HuH-7 (cell line): ENCODE data around the gene SIAH2.

Experiments
- DNase-seq: peaks from one replicate; pipeline ENCODE4 v3.0.0; 2011; ENCODE audit warnings: low spot score

SIAH2 gene

GRCh38 chr3:150775001-150775599, 12.1 kb upstream of the SIAH2 start:
- DNase-seq: no peak

- DNase-seq: no peak
These were observed 10.7 kb upstream of the SIAH2 start for GRCh38 chr3:150773616-150774192.

GRCh38 chr3:150771600-150771999, 8.6 kb upstream of the SIAH2 start:
- peak; percentile 44 for DNase-seq

- no peak for DNase-seq
These were observed 7.7 kb upstream of the SIAH2 start for GRCh38 chr3:150770681-150771080.

GRCh38 chr3:150766742-150767141, 3.8 kb upstream of the SIAH2 start:
- no peak for DNase-seq

GRCh38 chr3:150765949-150766720, 3.2 kb upstream of the SIAH2 start:
- DNase-seq: no peak

GRCh38 chr3:150764967-150765366, 2.0 kb upstream of the SIAH2 start:
- DNase-seq: no peak

- no peak for DNase-seq
These were observed 1.6 kb upstream of the SIAH2 start for GRCh38 chr3:150764566-150764965.

GRCh38 chr3:150763841-150764483, 993 bp upstream of the SIAH2 start:
- DNase-seq: peak; percentile 44

GRCh38 chr3:150762662-150763121, 277 bp downstream of the SIAH2 start:
- no peak for DNase-seq

- no peak for DNase-seq
These were observed 923 bp downstream of the SIAH2 start for GRCh38 chr3:150761831-150762661.

- DNase-seq: no peak
These were observed 2.4 kb downstream of the SIAH2 start for GRCh38 chr3:150760431-150761200.

- no peak for DNase-seq
These were observed 3.0 kb downstream of the SIAH2 start for GRCh38 chr3:150759947-150760346.

GRCh38 chr3:150759319-150759718, 3.6 kb downstream of the SIAH2 start:
- DNase-seq: no peak

- DNase-seq: no peak
These were observed 5.2 kb downstream of the SIAH2 start for GRCh38 chr3:150757768-150758167.

GRCh38 chr3:150757364-150757763, 5.6 kb downstream of the SIAH2 start:
- no peak for DNase-seq

GRCh38 chr3:150756491-150757059, 6.4 kb downstream of the SIAH2 start:
- DNase-seq: no peak

GRCh38 chr3:150755902-150756301, 7.1 kb downstream of the SIAH2 start:
- DNase-seq: no peak

GRCh38 chr3:150754896-150755295, 8.1 kb downstream of the SIAH2 start:
- no peak for DNase-seq

- no peak for DNase-seq
These were observed 11.1 kb downstream of the SIAH2 start for GRCh38 chr3:150751781-150752263.

- no peak for DNase-seq
These were observed 13.7 kb downstream of the SIAH2 start for GRCh38 chr3:150749255-150749654.
